HFF-Myc (cell line): ENCODE measurements around the gene ACVR2B.
A peak's percentile ranks its signal among the peaks of the same experiment; 100 is the strongest.

Experiments used
- DNase-seq: peaks from one replicate; pipeline ENCODE4 v3.0.0-alpha.2; 2011; ENCODE audit warnings: low read depth; ENCODE audit errors: extremely low read depth
- H3K4me3 ChIP-seq: replicated peaks from 2 replicates; pipeline ENCODE4 v1.5.1; 2011; ENCODE audit warnings: low read depth, mild to moderate bottlenecking, control low read depth, low read length
- TF ChIP-seq, protein P1 (sequence below): IDR thresholded peaks from 2 replicates; pipeline ENCODE4 v1.5.1; 2012; ENCODE audit warnings: mild to moderate bottlenecking, low read depth, low read length, control low read depth; ENCODE audit errors: missing control alignments

ACVR2B gene

DNA sequence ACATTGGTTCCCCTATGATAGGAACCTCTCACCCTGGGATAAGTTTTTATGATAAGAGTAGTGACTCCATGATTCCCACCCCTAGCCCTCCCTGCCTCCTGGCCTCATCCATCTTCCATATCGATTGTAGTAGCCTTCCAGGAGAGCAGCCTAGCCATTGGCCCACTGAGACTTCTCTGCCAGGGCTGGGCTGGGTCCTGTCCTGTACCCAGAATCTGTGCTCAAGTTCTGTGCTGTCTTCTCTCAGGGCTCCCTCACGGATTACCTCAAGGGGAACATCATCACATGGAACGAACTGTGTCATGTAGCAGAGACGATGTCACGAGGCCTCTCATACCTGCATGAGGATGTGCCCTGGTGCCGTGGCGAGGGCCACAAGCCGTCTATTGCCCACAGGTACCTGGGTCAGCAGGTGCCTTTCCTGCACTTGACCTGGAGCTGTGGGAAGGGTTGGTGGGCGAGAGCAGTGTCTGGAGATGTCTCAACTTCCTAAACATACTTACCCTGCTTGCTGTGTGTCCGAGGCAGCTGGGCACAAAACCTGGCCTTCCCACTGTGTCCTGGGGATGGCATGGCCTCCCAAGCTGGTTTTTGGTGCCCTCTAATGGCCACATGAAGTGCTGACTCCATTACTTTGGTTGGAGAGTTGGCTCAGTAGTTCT lies 25.9 kb downstream of the ACVR2B start:
- TF ChIP-seq, protein P1, sequence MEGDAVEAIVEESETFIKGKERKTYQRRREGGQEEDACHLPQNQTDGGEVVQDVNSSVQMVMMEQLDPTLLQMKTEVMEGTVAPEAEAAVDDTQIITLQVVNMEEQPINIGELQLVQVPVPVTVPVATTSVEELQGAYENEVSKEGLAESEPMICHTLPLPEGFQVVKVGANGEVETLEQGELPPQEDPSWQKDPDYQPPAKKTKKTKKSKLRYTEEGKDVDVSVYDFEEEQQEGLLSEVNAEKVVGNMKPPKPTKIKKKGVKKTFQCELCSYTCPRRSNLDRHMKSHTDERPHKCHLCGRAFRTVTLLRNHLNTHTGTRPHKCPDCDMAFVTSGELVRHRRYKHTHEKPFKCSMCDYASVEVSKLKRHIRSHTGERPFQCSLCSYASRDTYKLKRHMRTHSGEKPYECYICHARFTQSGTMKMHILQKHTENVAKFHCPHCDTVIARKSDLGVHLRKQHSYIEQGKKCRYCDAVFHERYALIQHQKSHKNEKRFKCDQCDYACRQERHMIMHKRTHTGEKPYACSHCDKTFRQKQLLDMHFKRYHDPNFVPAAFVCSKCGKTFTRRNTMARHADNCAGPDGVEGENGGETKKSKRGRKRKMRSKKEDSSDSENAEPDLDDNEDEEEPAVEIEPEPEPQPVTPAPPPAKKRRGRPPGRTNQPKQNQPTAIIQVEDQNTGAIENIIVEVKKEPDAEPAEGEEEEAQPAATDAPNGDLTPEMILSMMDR: peak; percentile 86
- H3K4me3 ChIP-seq: no peak overlapping the region
- no peak for DNase-seq

DNA sequence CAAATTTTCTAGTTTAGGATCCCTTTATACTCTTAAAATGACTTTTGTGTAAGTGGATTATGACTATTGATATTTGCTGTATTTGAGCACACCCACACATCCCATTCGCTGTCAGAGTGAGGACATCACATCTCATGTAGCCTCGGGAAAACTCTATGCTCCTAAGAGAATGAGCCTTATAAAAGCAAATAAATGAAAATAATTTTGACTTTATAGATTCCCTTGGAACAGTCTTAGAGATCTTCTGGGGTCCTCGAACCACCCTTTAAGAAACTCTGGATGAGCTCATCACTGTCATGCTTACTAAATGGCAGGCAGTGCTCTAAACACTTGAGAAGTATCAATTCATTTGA lies 26.4 kb downstream of the ACVR2B start:
- TF ChIP-seq, protein P1: no peak

DNA sequence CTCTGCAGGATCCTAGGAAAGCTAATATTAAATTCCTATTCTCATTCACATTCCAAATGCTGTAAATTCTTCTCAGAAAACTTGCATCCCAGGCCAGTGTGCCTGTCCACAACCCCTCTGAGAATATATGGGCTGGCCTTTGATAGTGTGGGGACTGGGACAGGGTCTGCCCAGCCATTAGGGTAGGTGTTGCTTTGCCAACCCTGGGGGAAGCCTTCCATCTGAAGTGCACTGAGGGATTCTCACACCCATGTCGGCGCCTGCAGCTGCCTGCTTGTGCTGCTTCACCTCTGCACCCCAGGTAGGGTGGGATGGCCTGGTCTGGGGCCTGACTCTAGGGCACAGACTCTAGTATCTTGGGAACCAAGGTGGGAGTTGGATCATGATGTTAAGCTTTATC lies 27.2 kb downstream of the ACVR2B start:
- DNase-seq: no peak
- no peak overlapping the region for H3K4me3 ChIP-seq
- TF ChIP-seq, protein P1: no peak

More for the DNA sequence above, 26.4 kb downstream of the ACVR2B start:
- no peak for DNase-seq
- no peak overlapping the region for H3K4me3 ChIP-seq

DNA sequence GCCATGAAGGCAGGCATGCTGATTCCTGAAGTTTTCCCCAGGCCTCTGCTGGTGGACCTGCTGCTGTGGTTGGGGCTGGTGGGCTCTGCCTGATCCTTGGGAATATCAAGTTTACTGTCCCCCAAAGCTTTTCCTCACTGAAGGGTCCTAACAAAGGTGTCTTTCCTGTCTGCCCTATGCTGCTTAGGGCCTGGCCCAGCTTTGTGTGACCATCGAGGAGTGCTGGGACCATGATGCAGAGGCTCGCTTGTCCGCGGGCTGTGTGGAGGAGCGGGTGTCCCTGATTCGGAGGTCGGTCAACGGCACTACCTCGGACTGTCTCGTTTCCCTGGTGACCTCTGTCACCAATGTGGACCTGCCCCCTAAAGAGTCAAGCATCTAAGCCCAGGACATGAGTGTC lies 29.3 kb downstream of the ACVR2B start:
- no peak for DNase-seq
- TF ChIP-seq, protein P1: no peak

DNA sequence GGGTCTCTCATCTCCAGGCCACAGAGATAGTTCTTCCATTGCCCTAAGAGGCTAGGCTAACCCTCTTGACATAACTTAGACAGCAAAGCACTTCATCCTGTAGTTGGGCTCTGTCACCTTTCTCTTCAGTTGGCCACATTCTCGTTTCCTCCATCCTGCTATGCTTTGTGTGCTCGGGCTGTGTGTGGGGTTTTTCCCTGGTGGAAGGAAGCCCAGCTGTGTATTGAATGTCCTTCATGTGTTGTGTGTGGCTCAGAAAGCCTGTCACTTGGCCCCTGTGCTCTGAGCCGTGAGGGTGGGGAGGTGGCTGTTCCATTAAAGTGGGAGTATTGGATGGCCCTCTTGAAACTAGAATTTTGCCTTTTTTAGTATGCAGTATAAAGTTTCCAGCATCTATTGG lies 33.6 kb downstream of the ACVR2B start:
- TF ChIP-seq, protein P1: no peak
- DNase-seq: no peak
- H3K4me3 ChIP-seq: no peak overlapping the region

More for the DNA sequence above, 29.3 kb downstream of the ACVR2B start:
- no peak overlapping the region for H3K4me3 ChIP-seq

DNA sequence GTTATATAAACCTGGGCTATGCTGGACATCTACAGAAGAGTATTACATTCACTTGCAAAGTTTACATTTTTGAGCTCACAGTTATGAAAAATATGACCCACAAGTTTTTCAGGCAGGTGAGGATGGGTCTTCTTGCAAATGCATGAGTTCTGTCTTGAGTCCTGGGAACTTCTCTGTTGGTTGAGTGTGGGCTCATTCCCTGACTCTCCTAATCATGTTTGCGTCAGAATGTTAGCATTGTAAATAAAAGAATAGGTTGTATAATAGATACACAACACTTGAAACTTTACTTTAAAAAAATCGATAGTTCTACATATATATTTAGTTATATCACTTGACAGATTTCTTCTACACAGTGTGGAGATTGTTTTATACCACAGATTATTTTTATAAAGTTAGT lies 35.3 kb downstream of the ACVR2B start:
- no peak for DNase-seq
- no peak overlapping the region for H3K4me3 ChIP-seq
- TF ChIP-seq, protein P1: no peak

DNA sequence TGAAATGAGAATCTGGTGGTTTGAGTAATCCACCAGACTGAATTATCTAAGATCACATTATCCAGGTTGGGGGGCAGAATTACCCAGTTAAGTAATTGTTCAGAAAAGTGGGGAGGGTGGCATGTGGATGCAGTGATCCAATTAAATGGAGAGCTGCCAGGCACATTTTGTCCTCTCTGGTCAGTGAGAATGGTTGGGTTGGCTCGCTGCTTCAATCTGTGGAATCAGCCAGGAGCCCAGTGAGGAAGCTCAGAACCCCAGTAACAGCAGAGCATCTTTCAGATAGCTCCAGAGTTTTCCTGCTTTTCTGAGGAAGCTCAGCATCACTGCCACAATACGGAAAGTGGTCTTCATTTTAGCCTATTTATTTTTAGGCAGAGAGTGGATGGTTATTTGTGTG lies 36.1 kb downstream of the ACVR2B start:
- TF ChIP-seq, protein P1: no peak
- no peak overlapping the region for H3K4me3 ChIP-seq
- DNase-seq: no peak
